HG03095 (cell line): ENCODE data around the gene CDSN.

Source experiments
- ATAC-seq: cut with Tn5 transposase; IDR thresholded peaks from one replicate; pipeline ENCODE4 v1.9.1; 2021; ENCODE audit warnings: moderate library complexity; ENCODE audit not compliant: unreplicated experiment

The CDSN gene

GRCh38 chr6:31149827-31150447, 29.7 kb upstream of the CDSN start:
- no peak for ATAC-seq

GRCh38 chr6:31145386-31145785, 25.1 kb upstream of the CDSN start:
- ATAC-seq = no peak

- ATAC-seq = no peak
Measured at GRCh38 chr6:31144970-31145340, 24.7 kb upstream of the CDSN start.

GRCh38 chr6:31144296-31144969, 24.2 kb upstream of the CDSN start:
- ATAC-seq = no peak

GRCh38 chr6:31143148-31143547, 22.9 kb upstream of the CDSN start:
- ATAC-seq = no peak

GRCh38 chr6:31142361-31142761, 22.1 kb upstream of the CDSN start:
- no peak for ATAC-seq

GRCh38 chr6:31140643-31141042, 20.4 kb upstream of the CDSN start:
- ATAC-seq = no peak

- no peak for ATAC-seq
Measured at GRCh38 chr6:31139599-31139998, 19.4 kb upstream of the CDSN start.

- ATAC-seq = no peak
Measured at GRCh38 chr6:31138982-31139381, 18.7 kb upstream of the CDSN start, which contains the start of gene PSORS1C2. TSS of gene PSORS1C2 (minus strand) at chr6:31139066. CDS start at chr6:31139026, 40 bp downstream.

GRCh38 chr6:31135710-31136109, 15.5 kb upstream of the CDSN start:
- ATAC-seq = no peak

- ATAC-seq = no peak
Measured at GRCh38 chr6:31132806-31133205, 12.6 kb upstream of the CDSN start.

- no peak for ATAC-seq
Measured at GRCh38 chr6:31131595-31131994, 11.3 kb upstream of the CDSN start.

GRCh38 chr6:31130751-31131150, 10.5 kb upstream of the CDSN start:
- ATAC-seq = no peak

- ATAC-seq = no peak
Measured at GRCh38 chr6:31129130-31129529, 8.9 kb upstream of the CDSN start.

- no peak for ATAC-seq
Measured at GRCh38 chr6:31128093-31128676, 7.9 kb upstream of the CDSN start.

GRCh38 chr6:31126396-31127175, 6.3 kb upstream of the CDSN start:
- no peak for ATAC-seq

- no peak for ATAC-seq
Measured at GRCh38 chr6:31125586-31126363, 5.5 kb upstream of the CDSN start.

GRCh38 chr6:31125162-31125561, 4.9 kb upstream of the CDSN start:
- ATAC-seq = no peak

- no peak for ATAC-seq
Measured at GRCh38 chr6:31122791-31123706, 2.8 kb upstream of the CDSN start.
